Spleen (tissue), 11 donors: ENCODE measurements around the gene SDK1. TPM values are rescaled to one million over a fixed set of nuclear protein-coding genes. Genes with fewer than 3 reads are reported as not detected.

Experiments used
- DNase-seq: peaks from one replicate; pipeline ENCODE4 v3.0.0-alpha.2; 2020
- H3K27ac ChIP-seq, 8 donors: fragments of 200-600 bp; sonication (generic) in 7 of 8; 1 replicate in 4 of 8; 2 replicates in 4 of 8; pipeline versions ENCODE4 v1.5.0 to v1.8.0; 2016 to 2021; ENCODE audit warnings: inconsistent platforms in 4 of 8, mild to moderate bottlenecking in 4 of 8, moderate library complexity in 1 of 8
- H3K27me3 ChIP-seq, 7 donors: fragments of 200-600 bp; sonication (generic) in 6 of 7; replicated peaks in 1 of 7; 1 replicate in 4 of 7; 2 replicates in 3 of 7; pipeline versions ENCODE4 v1.5.0 to v1.8.0; 2016 to 2021; ENCODE audit warnings: inconsistent platforms in 3 of 7, mild to moderate bottlenecking in 1 of 7
- H3K36me3 ChIP-seq, 6 donors: fragments of 200-600 bp; sonication (generic) in 5 of 6; 1 replicate in 4 of 6; 2 replicates in 2 of 6; pipeline versions ENCODE4 v1.5.0 to v1.8.0; 2016 to 2021; ENCODE audit warnings: inconsistent platforms in 2 of 6
- H3K4me1 ChIP-seq, 6 donors: fragments of 200-600 bp; sonication (generic) in 5 of 6; 1 replicate in 3 of 6; 2 replicates in 3 of 6; pipeline versions ENCODE4 v1.5.0 to v1.8.0; 2016 to 2021; ENCODE audit warnings: inconsistent platforms in 3 of 6
- H3K4me3 ChIP-seq, 8 donors: fragments of 200-600 bp; sonication (generic) in 7 of 8; 1 replicate in 4 of 8; 2 replicates in 4 of 8; pipeline versions ENCODE4 v1.5.0 to v1.8.0; 2016 to 2021; ENCODE audit warnings: inconsistent platforms in 4 of 8, mild to moderate bottlenecking in 4 of 8, moderate library complexity in 2 of 8
- H3K9me3 ChIP-seq, 8 donors: fragments of 200-600 bp; sonication (generic) in 7 of 8; 1 replicate in 4 of 8; 2 replicates in 4 of 8; pipeline versions ENCODE4 v1.5.0 to v1.8.0; 2016 to 2021; ENCODE audit warnings: inconsistent platforms in 4 of 8
- CTCF ChIP-seq, 11 experiments: fragments of 200-600 bp in 7 of 11; fragments of 450-650 bp in 4 of 11; sonication (generic) in 4 of 11; IDR thresholded peaks in 8 of 11; conservative IDR thresholded peaks in 3 of 11; 1 replicate in 7 of 11; 2 replicates in 4 of 11; pipeline versions ENCODE4 v1.4.0 to v1.8.0; 2016 to 2021; ENCODE audit warnings: antibody characterized with exemption in 11 of 11, inconsistent platforms in 4 of 11, mild to moderate bottlenecking in 1 of 11
- POLR2A ChIP-seq, 3 donors: fragments of 450-650 bp; IDR thresholded peaks; one replicate each; pipeline ENCODE4 v1.5.1; 2017; ENCODE audit warnings: antibody characterized with exemption in 3 of 3, mild to moderate bottlenecking in 1 of 3
- POLR2AphosphoS5 ChIP-seq, 3 donors: sonication (generic); formaldehyde crosslinking; IDR thresholded peaks; one replicate each; pipeline ENCODE4 v1.5.1; 2017; ENCODE audit warnings: antibody characterized with exemption in 3 of 3
- WGBS, 5 donors: extraction: QIAGEN DNeasy Blood & Tissue Kit in 3 of 5; methylation state at CpG; one replicate each; pipeline versions ENCODE4 v1.1.5 to v1.1.7; 2013 to 2018; 5-methylcytosine and 5-hydroxymethylcytosine counted together
- intact Hi-C: fragments of 100-400 bp; cut with DNase I; formaldehyde crosslinking; loops from one replicate; pipeline ENCODE4 v1.15.0; 2023; ENCODE audit warnings: low total_unique reads
- polyA plus RNA-seq, 3 donors: library from polyadenylated mRNA; stranded (reverse); fragments of 200-250 nt; gene quantifications; one replicate each; pipeline ENCODE4 v1.2.1, GENCODE V29; 2013
- total RNA-seq, 7 donors: library from RNA; depleted of rRNA in 3 of 7; stranded (reverse); fragments of >200 nt in 3 of 7; fragmentation: NEBNext Ultra II Directional in 4 of 7; extraction: Animal tissue kit (Norgen Biotek cat#: 25700) in 4 of 7; gene quantifications; one replicate each; pipeline versions ENCODE4 v1.1.0 to v1.2.1, GENCODE V29; 2016 to 2021
- donor health status: healthy with polysubstance abuse.
- donor health status: DM: no; HTN: no; CAD: no; lungs with moderate emphysema.
- donor health status: DM: no; HTN: no; CAD: no.
- donor health status: Bipolar disorder and iron deficiency.
- donor health status: healthy.
- donor health status: DM: no; HTN: no; CAD: no.
- donor health status: DM: yes; HTN: yes; CAD: no.

SDK1 gene
- total and polyA plus RNA-seq, 10 donors: 3.2 to 54.1 (median 35.1) TPM

GRCh38 chr7:3795141-3795540 lies 494.1 kb downstream of the SDK1 start:
- no peaks in the 10 kb centered on the region for H3K9me3 ChIP-seq
- no peak for TF ChIP-seq CTCF (IDR thresholded peaks at IDR 0.05 in 8 of 11, conservative IDR thresholded peaks at IDR 0.05 in 3 of 11)
- TF ChIP-seq POLR2A (IDR thresholded peaks at IDR 0.05): no peak
- TF ChIP-seq POLR2AphosphoS5 (IDR thresholded peaks at IDR 0.05): no peak
- WGBS, 5 donors: 78 to 90% (median 85%) methylated on average over 4 of the region's 4 CpGs
- intact Hi-C loops: no loop called here
- no peaks in the 10 kb centered on the region for H3K4me1 ChIP-seq
- no peak for DNase-seq
- no peaks in the 10 kb centered on the region for H3K27me3 ChIP-seq
- no peak overlapping the region for H3K27ac ChIP-seq
- no peak overlapping the region for H3K4me3 ChIP-seq
- H3K36me3 ChIP-seq: no peaks in the 10 kb centered on the region

DNA sequence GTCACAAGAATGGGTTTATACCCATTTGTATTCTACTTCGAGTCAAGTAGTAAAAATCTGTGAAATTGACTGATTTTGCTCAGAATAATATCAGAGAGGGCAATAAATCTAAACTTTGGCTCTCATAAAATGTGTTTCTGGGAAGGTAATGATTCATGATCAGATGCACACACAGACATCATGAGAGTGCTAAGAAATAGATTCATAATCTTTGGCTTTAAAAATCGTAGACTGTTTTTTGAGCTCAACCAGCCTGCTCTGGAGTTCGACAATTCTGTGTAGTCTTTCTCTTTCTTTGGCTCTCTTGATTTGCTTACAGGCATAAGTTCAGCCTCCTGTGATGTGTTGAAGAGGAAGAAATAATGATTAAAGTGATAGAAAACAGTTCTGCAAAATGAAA lies 494.7 kb downstream of the SDK1 start:
- Histone ChIP-seq H3K9me3 (no peaks in the 10 kb centered on the region), H3K36me3 (no peaks in the 10 kb centered on the region), H3K4me3 (no peak overlapping the region), H3K4me1 (no peaks in the 10 kb centered on the region), H3K27me3 (no peaks in the 10 kb centered on the region), H3K27ac (no peak overlapping the region)
- no peak for DNase-seq
- intact Hi-C loops: no loop called here
- TF ChIP-seq POLR2AphosphoS5 (IDR thresholded peaks at IDR 0.05): no peak
- TF ChIP-seq CTCF (IDR thresholded peaks at IDR 0.05 in 8 of 11, conservative IDR thresholded peaks at IDR 0.05 in 3 of 11): no peak
- no peak for TF ChIP-seq POLR2A (IDR thresholded peaks at IDR 0.05)
- WGBS, 5 donors: 76 to 84% (median 80%) methylated on average over 3 of the region's 3 CpGs

DNA sequence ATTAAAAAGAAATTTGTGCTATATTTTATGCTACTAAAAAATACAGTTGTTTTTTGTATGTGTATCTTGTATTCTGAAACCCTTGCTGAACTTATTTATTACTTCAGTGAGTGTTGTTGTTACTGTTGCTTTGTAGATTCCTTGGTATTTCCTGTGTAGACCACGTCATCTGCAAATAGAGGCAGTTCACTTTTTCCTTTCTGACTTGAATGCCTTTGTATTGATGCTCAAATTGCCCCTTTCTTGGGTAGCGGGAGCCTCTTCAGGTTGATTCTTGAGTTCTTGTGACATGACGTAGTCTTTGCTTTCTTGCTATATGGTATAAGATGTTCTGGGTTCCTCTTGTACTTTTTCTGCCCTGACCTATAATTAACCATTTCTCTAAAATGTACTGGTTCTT lies 504.1 kb downstream of the SDK1 start:
- DNase-seq: no peak
- no peaks in the 10 kb centered on the region for H3K4me1 ChIP-seq
- H3K27me3 ChIP-seq: no peaks in the 10 kb centered on the region
- intact Hi-C loops: no loop called here
- no peak overlapping the region for H3K27ac ChIP-seq
- no peaks in the 10 kb centered on the region for H3K36me3 ChIP-seq
- H3K4me3 ChIP-seq: no peak overlapping the region
- no peak for TF ChIP-seq POLR2AphosphoS5 (IDR thresholded peaks at IDR 0.05)
- TF ChIP-seq CTCF (IDR thresholded peaks at IDR 0.05 in 8 of 11, conservative IDR thresholded peaks at IDR 0.05 in 3 of 11): no peak
- TF ChIP-seq POLR2A (IDR thresholded peaks at IDR 0.05): no peak
- no peaks in the 10 kb centered on the region for H3K9me3 ChIP-seq
- WGBS, 5 donors: 71 to 77% (median 74%) methylated on average over 3 of the region's 3 CpGs

- Histone ChIP-seq H3K9me3 (no peaks in the 10 kb centered on the region), H3K4me3 (no peak overlapping the region), H3K27me3 (no peaks in the 10 kb centered on the region), H3K4me1 (no peaks in the 10 kb centered on the region), H3K27ac (no peak overlapping the region), H3K36me3 (no peaks in the 10 kb centered on the region)
- 78 to 85% (median 83%) methylated on average over 8 of the region's 8 CpGs for WGBS, 5 donors
- intact Hi-C loops: no loop called here
- TF ChIP-seq POLR2A (IDR thresholded peaks at IDR 0.05) (no peak), CTCF (IDR thresholded peaks at IDR 0.05 in 8 of 11, conservative IDR thresholded peaks at IDR 0.05 in 3 of 11) (no peak), POLR2AphosphoS5 (IDR thresholded peaks at IDR 0.05) (no peak)
- DNase-seq: no peak
Measured at GRCh38 chr7:3806516-3806915, 505.5 kb downstream of the SDK1 start.
